Measurements from ENCODE around the gene KDF1.
"Not testable (repeated sequence)": the region's sequence is repeated elsewhere in the genome, so short reads cannot be mapped to it uniquely, and the experiment has no call there.

The KDF1 gene

DNA sequence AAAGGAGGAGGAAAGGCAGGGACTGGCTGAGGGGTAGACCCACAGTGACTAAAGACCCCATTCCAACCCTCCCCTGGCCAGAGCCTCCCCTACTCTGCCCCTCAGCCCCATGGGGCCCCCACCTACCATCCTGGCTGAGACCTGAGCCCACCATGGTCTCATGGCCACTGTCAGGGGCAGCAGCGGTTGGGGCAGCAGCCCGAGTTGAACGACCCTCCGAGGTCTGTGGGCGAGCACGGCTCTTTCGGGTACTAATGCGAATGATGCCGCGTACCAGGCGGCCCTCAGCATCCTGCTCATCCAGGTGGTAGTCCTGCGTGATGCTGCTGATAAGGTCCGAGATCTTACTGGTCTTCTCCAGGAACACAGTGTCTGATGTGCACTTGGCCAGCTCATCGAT, 9.1 kb downstream of the KDF1 start:
- no peak for DNase-seq (ENCODE audit: low read depth, low spot score)
- peaks cover 25% of the 10 kb centered on the region for H3K36me3 ChIP-seq (ENCODE audit: insufficient read depth, insufficient read length, low read length)
- no peaks in the 10 kb centered on the region for H3K27me3 ChIP-seq (ENCODE audit: insufficient read depth, insufficient read length)
- TF ChIP-seq SUZ12 (IDR thresholded peaks at IDR 0.05; ENCODE audit: extremely low read depth, insufficient read depth, insufficient read length) (no peak), ZNF274 (IDR thresholded peaks at IDR 0.05; ENCODE audit: low read depth, low read length) (no peak), YY1 (IDR thresholded peaks at IDR 0.05; ENCODE audit: insufficient read depth, insufficient read length) (no peak)
- H3K4me3 ChIP-seq (ENCODE audit: insufficient read length, low read depth): no peak overlapping the region
- H3K4me1 ChIP-seq (ENCODE audit: insufficient read depth, insufficient read length): no peaks in the 10 kb centered on the region
- H3K9ac ChIP-seq (ENCODE audit: insufficient read length, low read depth): no peak overlapping the region
- H3K9me3 ChIP-seq (ENCODE audit: insufficient read depth, low read length): no peaks in the 10 kb centered on the region

DNA sequence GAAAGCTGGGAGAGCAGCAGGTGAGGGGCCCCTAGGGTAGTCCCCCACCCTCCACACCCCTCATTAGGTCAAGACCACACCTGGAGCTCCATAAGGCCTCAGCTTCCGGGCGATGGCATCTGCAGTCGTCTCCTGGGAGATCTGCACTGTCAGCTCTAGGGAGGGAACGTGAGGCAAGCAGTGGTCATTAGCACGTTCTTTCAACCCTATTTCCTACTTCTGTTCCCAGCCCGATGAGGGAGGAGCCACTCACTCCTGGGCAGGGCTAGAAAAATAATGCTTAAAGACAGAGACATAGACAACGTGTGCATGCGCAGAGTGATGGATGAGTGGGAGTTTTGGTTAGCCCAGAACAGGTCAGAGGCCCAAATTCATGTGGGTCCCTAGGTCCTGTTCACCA, 9.7 kb downstream of the KDF1 start:
- H3K4me3 ChIP-seq (ENCODE audit: insufficient read length, low read depth): no peak overlapping the region
- H3K36me3 ChIP-seq (ENCODE audit: insufficient read depth, insufficient read length, low read length): peaks cover 31% of the 10 kb centered on the region
- no peaks in the 10 kb centered on the region for H3K9me3 ChIP-seq (ENCODE audit: insufficient read depth, low read length)
- no peak for DNase-seq (ENCODE audit: low read depth, low spot score)
- no peak overlapping the region for H3K9ac ChIP-seq (ENCODE audit: insufficient read length, low read depth)
- H3K27me3 ChIP-seq (ENCODE audit: insufficient read depth, insufficient read length): no peaks in the 10 kb centered on the region
- no peak for TF ChIP-seq YY1 (IDR thresholded peaks at IDR 0.05; ENCODE audit: insufficient read depth, insufficient read length)
- TF ChIP-seq ZNF274 (IDR thresholded peaks at IDR 0.05; ENCODE audit: low read depth, low read length): no peak
- no peak for TF ChIP-seq SUZ12 (IDR thresholded peaks at IDR 0.05; ENCODE audit: extremely low read depth, insufficient read depth, insufficient read length)
- no peaks in the 10 kb centered on the region for H3K4me1 ChIP-seq (ENCODE audit: insufficient read depth, insufficient read length)

DNA sequence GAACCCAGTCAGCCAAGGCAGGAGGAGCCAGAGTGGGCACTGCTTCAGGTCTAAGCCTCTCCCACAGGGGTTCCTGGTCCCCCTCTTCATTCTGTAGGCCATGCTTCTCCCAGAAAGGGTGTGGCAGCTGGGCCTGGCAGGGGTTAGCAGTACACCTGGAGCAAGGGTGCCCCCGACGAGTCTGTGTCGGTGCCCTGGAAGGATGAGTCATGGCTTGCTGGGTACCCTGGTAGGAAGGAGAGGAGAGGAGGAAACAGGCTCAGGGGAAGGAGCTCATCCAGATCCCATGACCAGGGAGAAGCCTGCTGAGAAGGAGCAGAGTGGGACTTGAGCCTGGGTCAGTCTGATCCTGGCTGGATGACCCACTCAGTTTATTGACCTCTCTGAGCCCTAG, 10.3 kb downstream of the KDF1 start:
- Histone ChIP-seq H3K4me3 (ENCODE audit: insufficient read length, low read depth) (no peak overlapping the region), H3K9me3 (ENCODE audit: insufficient read depth, low read length) (no peaks in the 10 kb centered on the region), H3K36me3 (ENCODE audit: insufficient read depth, insufficient read length, low read length) (peaks cover 37% of the 10 kb centered on the region), H3K4me1 (ENCODE audit: insufficient read depth, insufficient read length) (no peaks in the 10 kb centered on the region), H3K27me3 (ENCODE audit: insufficient read depth, insufficient read length) (no peaks in the 10 kb centered on the region), H3K9ac (ENCODE audit: insufficient read length, low read depth) (no peak overlapping the region)
- DNase-seq (ENCODE audit: low read depth, low spot score): no peak
- TF ChIP-seq SUZ12 (IDR thresholded peaks at IDR 0.05; ENCODE audit: extremely low read depth, insufficient read depth, insufficient read length): no peak

DNA sequence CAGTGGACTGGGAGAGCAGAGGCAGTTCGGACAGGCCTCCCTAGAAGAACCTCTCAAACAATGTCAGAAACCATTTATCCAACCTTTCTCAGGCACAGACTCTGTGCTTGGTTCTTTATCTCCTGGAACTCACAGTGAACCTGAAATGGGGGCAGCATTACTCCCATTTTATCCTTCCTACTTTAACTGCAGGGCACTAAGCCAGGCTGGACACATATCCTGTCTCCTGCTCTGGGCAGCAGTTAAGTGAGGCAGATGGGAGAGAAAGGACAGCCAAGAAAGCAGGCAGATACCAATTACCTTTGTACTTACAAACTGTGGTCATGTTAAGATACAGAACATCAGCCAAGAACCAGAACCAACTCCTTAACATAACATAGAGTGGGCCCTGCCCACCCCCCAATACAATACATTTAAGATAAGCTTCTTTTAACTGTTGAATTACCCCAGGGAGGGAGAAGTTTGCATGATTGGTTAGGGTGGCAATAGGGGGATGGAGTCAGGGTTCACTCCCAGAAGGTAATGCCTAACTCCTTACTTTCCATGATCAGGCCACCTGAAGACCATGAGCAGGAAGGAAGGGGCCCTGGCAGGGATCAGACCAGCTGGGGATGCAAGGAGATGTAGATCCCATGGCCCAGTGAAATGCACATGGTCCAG, 10.9 kb downstream of the KDF1 start:
- no peak overlapping the region for H3K9ac ChIP-seq (ENCODE audit: insufficient read length, low read depth)
- H3K4me3 ChIP-seq (ENCODE audit: insufficient read length, low read depth): no peak overlapping the region
- H3K27me3 ChIP-seq (ENCODE audit: insufficient read depth, insufficient read length): no peaks in the 10 kb centered on the region
- no peaks in the 10 kb centered on the region for H3K4me1 ChIP-seq (ENCODE audit: insufficient read depth, insufficient read length)
- H3K9me3 ChIP-seq (ENCODE audit: insufficient read depth, low read length): no peaks in the 10 kb centered on the region
- H3K36me3 ChIP-seq (ENCODE audit: insufficient read depth, insufficient read length, low read length): peaks cover 43% of the 10 kb centered on the region
- no peak for DNase-seq (ENCODE audit: low read depth, low spot score)
- TF ChIP-seq ZNF274 (IDR thresholded peaks at IDR 0.05; ENCODE audit: low read depth, low read length) (no peak), SUZ12 (IDR thresholded peaks at IDR 0.05; ENCODE audit: extremely low read depth, insufficient read depth, insufficient read length) (no peak), YY1 (IDR thresholded peaks at IDR 0.05; ENCODE audit: insufficient read depth, insufficient read length) (no peak)

DNA sequence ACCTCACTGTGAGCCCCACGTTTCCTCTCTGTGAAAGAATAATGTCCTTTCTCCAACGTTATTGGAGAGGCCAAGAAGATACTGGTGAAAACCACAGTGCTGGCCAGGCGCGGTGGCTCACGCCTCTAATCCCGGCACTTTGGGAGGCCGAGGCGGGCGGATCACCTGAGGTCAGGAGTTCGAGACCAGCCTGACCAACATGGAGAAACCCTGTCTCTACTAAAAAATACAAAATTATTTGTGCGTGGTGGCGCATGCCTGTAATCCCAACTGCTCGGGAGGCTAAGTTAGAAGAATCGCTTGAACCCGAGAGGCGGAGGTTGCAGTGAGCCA, 11.6 kb downstream of the KDF1 start:
- not testable (repeated sequence) for H3K4me1 ChIP-seq (ENCODE audit: insufficient read depth, insufficient read length); H3K27me3 ChIP-seq (ENCODE audit: insufficient read depth, insufficient read length); H3K9me3 ChIP-seq (ENCODE audit: insufficient read depth, low read length); H3K9ac ChIP-seq (ENCODE audit: insufficient read length, low read depth); DNase-seq (ENCODE audit: low read depth, low spot score); H3K4me3 ChIP-seq (ENCODE audit: insufficient read length, low read depth)
- H3K36me3 ChIP-seq (ENCODE audit: insufficient read depth, insufficient read length, low read length): peaks cover 50% of the 10 kb centered on the region

DNA sequence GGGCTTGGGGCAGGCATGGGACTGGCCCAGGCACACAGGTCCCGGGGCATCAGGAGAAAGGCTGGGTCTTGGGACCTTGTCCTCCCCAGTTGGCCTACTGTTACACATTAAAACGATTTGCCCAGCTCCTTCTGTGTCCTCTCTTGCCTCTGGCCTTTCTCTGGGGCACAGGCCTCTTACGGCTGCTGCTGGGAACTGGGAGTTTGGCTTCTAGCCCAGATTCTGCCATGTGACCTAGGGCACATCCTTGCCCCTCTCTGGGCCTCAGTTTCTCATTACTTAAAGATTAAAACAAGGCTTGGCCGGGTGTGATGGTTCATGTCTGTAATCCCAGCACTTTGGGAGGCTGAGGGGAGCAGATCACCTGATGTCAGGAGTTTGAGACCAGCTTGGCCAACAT, 14.0 kb downstream of the KDF1 start:
- no peak for DNase-seq (ENCODE audit: low read depth, low spot score)
- no peaks in the 10 kb centered on the region for H3K9me3 ChIP-seq (ENCODE audit: insufficient read depth, low read length)
- no peaks in the 10 kb centered on the region for H3K27me3 ChIP-seq (ENCODE audit: insufficient read depth, insufficient read length)
- no peak overlapping the region for H3K4me3 ChIP-seq (ENCODE audit: insufficient read length, low read depth)
- H3K4me1 ChIP-seq (ENCODE audit: insufficient read depth, insufficient read length): peaks cover 2% of the 10 kb centered on the region
- H3K36me3 ChIP-seq (ENCODE audit: insufficient read depth, insufficient read length, low read length): peaks cover 70% of the 10 kb centered on the region
- TF ChIP-seq YY1 (IDR thresholded peaks at IDR 0.05; ENCODE audit: insufficient read depth, insufficient read length): no peak
- no peak for TF ChIP-seq ZNF274 (IDR thresholded peaks at IDR 0.05; ENCODE audit: low read depth, low read length)
- no peak for TF ChIP-seq SUZ12 (IDR thresholded peaks at IDR 0.05; ENCODE audit: extremely low read depth, insufficient read depth, insufficient read length)
- H3K9ac ChIP-seq (ENCODE audit: insufficient read length, low read depth): no peak overlapping the region

DNA sequence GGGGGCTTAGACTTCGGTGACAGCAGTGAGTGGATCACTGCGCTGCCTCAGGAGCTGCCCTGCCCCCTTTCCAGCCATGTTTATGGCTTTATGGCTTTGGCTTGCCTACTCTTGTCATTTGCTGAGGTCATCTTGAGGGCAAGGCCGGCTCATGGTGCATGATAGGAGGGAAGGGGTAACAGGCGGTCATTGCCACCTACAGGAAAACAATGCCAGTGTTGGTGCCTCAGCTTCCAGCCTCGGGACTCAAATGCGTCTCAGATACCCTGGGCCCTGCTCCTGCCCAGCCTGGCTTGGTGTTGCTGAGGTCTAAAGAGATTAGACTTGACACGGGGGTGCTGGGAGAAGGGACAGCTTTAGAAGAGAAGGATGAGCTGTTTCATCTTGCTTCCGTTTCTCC, 14.5 kb downstream of the KDF1 start:
- TF ChIP-seq YY1 (IDR thresholded peaks at IDR 0.05; ENCODE audit: insufficient read depth, insufficient read length) (no peak), SUZ12 (IDR thresholded peaks at IDR 0.05; ENCODE audit: extremely low read depth, insufficient read depth, insufficient read length) (no peak)
- Histone ChIP-seq H3K4me1 (ENCODE audit: insufficient read depth, insufficient read length) (peaks cover 2% of the 10 kb centered on the region), H3K27me3 (ENCODE audit: insufficient read depth, insufficient read length) (no peaks in the 10 kb centered on the region), H3K9ac (ENCODE audit: insufficient read length, low read depth) (no peak overlapping the region), H3K36me3 (ENCODE audit: insufficient read depth, insufficient read length, low read length) (peaks cover 73% of the 10 kb centered on the region), H3K4me3 (ENCODE audit: insufficient read length, low read depth) (no peak overlapping the region), H3K9me3 (ENCODE audit: insufficient read depth, low read length) (no peaks in the 10 kb centered on the region)
- DNase-seq (ENCODE audit: low read depth, low spot score): no peak

DNA sequence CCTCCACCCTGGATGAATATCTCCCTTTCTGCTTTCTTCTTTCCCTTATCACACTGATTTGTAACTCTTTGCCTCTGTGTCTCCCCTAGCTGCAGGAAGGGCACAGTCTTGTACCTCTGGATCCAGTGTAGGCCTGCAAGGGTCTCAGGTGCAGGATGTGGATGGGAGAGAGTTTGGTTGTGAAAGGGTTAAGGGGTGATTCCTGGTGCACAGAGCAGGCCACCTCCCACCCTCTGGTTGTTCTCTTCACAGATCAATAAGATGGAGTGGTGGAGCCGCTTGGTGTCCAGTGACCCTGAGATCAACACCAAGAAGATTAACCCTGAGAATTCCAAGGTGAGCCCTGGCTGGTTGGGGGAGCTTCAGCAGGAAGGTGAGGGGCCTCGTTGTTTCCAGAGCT, 15.1 kb downstream of the KDF1 start:
- no peak overlapping the region for H3K9ac ChIP-seq (ENCODE audit: insufficient read length, low read depth)
- TF ChIP-seq ZNF274 (IDR thresholded peaks at IDR 0.05; ENCODE audit: low read depth, low read length) (no peak), SUZ12 (IDR thresholded peaks at IDR 0.05; ENCODE audit: extremely low read depth, insufficient read depth, insufficient read length) (no peak), YY1 (IDR thresholded peaks at IDR 0.05; ENCODE audit: insufficient read depth, insufficient read length) (no peak)
- no peak for DNase-seq (ENCODE audit: low read depth, low spot score)
- H3K36me3 ChIP-seq (ENCODE audit: insufficient read depth, insufficient read length, low read length): peaks cover 76% of the 10 kb centered on the region
- H3K9me3 ChIP-seq (ENCODE audit: insufficient read depth, low read length): no peaks in the 10 kb centered on the region
- H3K4me1 ChIP-seq (ENCODE audit: insufficient read depth, insufficient read length): peaks cover 2% of the 10 kb centered on the region
- no peak overlapping the region for H3K4me3 ChIP-seq (ENCODE audit: insufficient read length, low read depth)
- no peaks in the 10 kb centered on the region for H3K27me3 ChIP-seq (ENCODE audit: insufficient read depth, insufficient read length)
